ENCODE measurements around the gene GPC6.
A peak's percentile ranks its signal among the peaks of the same experiment; 100 is the strongest.

GPC6 gene

DNA sequence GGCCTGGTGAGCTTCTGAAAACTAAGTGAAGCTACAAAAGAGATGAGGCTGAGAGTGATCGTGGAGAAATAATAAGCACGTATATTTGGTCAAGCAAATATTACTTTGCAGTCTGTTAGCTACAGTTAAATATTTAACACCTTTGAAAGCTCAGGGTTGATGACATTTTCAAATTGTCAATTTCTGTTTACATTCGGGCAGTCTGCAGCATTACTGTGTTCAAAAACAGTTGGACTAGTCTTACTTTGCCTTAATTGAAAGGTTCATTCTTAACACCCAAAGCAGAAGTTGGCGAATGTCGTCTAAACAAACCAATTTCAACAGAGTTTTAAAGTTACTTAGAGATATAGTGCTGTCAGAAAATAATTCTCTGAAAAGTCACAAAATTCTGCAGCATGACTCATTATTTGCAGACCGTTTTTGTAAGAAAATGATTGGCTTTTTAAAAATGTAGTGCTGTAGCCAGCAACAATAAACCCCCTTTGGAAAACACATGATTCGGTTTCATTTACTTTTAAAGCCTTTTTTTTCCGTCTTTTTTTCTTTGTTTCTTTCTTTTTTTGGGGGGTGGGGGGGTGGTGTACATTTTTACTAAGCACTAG, 549.0 kb downstream of the GPC6 start:
- DNase-seq (ENCODE audit: low read depth), result peak; percentile 60

DNA sequence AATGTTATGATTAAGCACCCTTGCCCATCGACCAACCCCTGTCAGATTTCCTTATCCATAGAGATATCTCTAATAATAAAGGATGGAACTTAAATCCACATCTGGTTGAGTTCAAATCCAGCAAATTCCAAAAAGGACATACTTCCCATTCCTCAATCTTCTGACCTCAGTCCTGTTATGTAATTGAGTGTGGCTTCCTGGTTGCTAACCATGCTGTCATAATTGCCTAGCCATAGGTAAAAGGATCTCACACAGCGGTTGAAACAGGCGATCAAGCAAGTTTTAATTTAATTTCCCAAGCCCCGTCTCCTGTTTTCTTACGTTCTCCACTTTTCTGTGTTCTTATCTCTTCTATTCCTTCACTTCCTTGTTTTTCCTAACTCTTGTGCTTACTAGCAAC, 550.3 kb downstream of the GPC6 start:
- DNase-seq (ENCODE audit: low read depth), result peak; percentile 24

DNA sequence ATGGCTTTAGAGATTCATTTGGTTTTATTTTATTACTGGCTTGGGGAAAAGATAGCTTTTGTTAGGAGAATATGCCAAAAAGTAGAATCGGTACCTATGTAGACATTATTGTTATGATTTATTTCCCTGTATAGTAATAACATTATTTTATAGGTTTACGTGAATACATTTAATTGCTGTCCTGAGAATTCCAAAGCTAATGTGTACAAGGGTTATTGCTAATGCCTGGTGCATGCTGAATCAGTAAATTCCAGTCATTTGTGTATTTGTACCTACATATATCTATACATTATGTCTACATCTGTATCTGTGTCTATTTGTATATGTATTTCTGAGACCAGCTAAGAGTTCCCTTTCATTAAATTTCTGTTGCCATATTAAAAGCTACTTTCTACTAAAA, 550.9 kb downstream of the GPC6 start:
- DNase-seq (ENCODE audit: low read depth), result no peak

DNA sequence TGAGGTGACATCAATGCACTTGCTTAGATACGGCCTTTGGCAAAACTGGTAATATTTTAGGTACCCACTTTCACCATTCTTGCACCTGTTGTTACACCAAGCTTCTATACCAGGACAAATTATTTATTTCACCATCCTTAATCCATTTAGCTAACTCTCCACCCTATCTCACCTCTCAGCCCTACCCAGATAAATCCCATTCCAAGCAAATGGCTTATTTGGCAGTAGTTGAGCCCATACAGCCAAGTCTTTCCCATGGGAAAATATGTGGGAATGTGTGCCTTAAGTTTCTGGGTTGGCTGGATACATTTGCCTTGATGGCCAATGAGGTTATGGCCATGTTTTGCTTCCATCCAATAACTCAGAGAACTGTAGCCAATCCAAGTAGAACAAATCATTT, 551.9 kb downstream of the GPC6 start:
- no peak for DNase-seq (ENCODE audit: low read depth)

DNA sequence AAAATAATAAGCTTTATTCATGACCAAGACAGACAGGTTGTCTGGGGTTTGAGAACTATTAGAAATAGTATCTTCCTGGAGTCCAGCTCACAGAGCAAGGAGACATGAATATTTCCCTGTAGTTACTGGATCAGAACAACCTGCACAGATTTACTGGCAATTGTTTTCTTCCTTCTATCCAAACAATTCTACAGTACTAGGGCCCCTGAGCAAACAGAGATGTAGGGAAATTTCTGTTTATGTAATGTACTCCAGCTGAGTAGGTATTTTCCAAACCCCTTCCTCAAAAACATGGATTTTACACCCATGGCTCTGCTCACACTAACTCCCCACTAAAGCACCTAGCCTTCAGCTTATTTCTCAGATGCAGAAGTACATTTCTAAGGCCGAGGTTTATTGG, 557.6 kb downstream of the GPC6 start:
- DNase-seq (ENCODE audit: low read depth), result no peak

DNA sequence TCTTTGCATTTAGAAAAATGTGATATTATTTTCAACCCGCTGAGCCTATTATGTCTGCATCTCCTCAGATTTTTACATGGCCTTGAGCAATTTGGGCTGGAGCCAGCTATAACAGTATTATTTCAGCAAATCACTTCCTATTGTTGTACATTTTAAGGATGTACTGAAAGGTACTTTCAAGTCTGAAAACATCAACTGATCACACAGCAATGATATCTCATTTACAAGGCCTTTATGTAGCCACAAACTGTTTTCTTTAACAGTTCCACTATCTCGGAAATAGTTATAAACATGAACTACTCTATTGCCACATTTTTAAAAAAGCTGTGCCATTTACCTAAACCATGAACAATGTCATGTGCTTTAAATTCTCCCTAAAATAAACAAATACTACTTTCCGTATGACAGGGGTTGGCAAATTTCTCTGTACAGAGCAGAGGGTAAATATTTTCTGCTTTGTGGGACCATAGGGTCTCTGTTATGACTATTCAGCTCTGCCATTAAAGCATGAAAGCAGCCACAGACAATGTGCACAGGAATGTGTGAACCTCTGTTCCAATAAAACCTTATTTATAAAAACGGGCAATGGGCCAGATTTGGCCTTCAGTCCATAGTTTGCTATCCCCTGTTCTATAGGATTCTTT, 560.4 kb downstream of the GPC6 start:
- DNase-seq (ENCODE audit: low read depth), result no peak

DNA sequence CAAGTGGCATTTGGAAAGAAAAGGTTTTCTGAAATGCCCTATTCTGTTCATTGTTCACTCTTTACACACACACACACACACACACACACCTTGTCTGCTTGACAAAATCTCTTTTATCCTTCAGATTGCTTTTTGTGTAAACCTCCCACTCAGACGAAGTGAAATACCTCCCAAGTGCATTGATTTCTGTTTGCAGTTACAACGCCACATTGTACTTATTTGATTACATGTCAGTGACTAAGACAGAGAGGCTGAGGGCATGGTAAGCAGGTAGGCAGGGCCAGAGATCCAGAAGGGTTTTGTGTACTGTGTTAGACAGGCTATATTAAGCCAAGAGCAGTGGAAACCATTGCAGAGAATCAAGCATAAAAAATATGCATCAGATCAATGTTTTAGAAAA, 561.8 kb downstream of the GPC6 start:
- DNase-seq (ENCODE audit: low read depth), result no peak

DNA sequence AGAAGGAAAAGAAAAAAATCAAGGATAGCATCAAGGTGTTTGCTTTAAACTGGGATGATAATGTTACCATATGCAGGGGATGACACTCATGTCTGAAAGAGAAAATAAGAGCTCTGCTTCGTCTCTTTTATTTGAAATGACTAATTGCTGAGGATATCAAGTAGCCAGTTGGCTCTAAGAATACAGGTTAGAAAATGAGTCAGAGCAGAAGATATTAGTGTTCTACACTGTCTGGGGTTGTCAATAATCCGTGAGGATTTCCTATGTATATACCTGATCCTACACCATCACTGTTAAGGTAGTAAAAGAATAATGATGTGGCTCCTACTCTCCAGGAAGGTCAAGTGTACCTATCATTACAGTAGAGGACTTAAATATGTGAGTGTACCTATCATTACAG, 562.5 kb downstream of the GPC6 start:
- no peak for DNase-seq (ENCODE audit: low read depth)

DNA sequence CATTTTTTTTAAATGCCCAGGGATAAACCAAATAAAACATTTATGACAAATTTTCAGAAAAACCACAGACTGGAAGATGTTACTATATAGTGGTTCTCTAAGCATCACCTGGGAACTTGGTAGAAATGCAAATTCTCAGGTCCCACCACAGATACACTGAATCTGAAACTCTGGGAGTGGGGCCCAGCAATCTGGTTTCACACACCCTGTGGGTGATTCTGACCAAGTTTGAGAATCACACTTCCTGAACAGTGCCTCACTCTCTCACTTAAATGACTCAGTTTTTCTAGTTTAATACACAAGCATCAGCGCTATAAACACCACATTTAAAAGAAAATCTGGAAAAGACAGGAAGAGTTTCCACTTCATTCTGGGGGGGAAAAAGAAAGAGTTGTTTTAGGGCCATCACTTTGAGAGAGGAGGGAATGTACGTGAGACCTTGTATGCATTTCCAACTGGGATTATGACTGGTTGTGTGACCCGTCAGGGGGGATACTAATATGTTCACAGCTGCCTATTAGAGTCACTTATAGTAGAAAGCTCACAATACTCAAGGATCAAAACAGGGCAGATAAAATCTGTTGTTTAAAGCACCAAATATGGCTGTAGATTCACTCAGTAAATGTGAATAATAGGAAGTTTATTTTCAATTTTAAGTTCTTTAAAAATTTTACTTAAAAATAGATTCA, 567.7 kb downstream of the GPC6 start:
- no peak for DNase-seq (ENCODE audit: low read depth)

DNA sequence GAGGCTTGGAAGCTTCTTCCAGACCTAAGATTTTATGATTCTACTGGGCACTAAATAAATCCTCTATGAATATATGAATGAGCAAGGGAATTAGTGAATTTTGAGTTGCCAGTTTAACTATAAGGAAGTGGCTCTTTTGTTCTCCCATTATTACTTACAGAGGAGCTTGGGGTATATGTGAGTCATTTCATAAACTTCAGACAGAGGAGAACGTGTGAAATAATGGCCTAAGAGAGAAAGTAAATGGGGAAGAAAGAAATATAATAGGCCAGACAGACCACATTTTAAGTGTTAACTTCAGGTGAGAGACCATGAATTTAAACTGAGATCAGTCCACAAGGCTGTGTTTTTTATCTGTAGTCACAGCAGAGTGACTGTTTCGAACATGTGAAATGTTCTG, 570.9 kb downstream of the GPC6 start:
- no peak for DNase-seq (ENCODE audit: low read depth)

DNA sequence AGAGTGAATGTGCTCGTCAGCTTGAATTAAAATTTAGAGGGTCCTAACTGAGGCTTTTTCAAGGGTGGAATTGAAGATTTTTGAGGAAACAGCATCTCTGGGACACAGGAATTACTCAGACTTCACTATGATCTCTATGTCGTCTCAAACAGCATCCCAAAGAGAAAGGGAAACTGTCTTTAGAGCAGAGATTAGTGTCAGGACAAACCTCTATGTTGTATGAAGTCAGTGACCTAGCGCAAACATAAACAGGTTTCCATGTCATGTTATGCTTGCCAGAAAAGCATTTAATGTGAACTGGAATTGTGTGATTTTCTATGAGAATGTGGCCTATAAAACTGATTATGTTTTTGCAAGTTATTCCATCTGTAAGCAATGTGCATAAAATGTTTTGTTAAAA, 573.7 kb downstream of the GPC6 start:
- no peak for DNase-seq (ENCODE audit: low read depth)

DNA sequence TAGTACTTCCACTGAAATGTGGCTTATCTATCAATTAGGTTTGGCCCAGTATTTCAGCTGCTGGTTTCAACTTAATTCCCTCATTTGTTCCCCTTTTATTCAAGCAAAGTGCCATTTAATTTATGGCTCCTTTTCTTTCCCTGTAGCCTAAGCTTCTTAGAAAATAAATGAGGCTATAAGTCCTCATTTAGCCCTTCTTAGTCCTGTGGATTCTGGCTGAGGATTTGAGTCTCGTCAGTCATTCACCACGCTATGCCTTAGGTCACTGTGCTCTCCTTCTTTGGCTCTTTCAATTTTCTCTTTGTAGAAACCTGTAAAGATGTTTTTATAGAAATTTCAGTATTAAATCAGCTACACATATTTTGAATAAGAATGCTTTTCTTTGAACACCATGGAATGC, 579.1 kb downstream of the GPC6 start:
- DNase-seq (ENCODE audit: low read depth), result no peak

DNA sequence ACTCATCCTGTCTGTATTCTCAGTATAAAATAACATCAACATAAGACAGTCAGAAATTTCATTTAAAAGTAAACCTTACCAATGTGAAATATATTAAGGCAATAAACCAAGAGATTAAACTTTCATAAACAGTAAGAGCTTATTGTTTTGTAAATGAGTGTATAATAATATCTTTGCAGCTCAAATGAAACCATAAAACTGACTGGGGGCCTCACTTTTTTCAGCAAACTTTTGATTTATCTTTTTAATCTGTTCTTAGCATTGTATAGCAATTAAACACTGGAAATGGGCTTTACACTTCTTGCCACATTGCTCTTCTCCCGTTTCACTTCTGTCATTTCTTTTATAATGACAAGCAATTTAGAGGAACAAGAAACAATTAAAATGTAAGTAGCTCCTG, 580.3 kb downstream of the GPC6 start:
- DNase-seq (ENCODE audit: low read depth), result no peak

DNA sequence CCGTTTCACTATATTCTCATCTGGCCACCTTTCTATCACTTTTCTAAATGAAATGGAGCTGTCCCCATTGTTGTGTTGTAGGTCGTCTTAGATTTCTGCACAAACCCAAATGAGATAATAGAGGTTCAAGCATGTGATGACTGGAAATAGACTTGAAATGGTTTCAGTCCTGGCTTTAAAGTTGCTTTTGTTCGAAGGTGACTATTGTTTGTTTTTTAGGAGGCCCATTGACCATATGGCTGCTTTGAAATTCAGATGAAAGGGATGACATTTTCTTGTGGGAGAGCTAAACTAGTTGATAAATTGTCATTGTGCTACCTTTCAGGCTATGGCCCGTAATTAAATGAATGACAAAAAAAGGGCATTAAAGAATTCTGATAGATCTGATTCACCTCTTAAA, 583.7 kb downstream of the GPC6 start:
- DNase-seq (ENCODE audit: low read depth), result no peak

DNA sequence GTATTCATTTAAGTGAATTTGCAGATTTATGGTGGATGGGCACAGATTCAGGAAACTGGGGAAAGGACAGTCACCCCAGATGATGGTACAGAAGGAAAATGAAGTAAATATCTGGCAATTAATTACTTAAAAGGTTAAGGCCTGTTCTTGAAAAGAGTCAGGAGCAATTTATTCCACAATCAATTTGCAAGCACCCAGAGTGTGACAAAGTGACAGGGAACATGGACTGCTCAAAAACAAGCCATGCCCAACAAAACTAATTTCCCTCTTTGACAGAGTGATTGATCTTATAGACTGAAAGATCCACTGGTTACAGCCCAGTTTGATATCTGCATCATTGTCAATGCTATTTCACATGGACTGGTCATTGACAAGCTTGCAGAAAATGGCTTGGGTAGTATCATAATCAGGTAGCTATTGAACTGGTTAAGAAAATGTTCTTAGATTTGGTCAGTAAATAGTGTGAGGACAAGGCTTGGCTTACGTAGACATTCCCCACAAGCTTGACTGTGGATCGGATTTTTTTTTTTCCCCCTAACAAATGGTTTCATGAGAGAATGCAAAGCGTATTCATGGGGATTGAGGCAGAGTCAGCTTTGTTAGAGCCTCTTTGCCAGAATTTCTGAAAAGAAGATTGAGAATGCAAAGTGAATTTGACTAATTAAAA, 584.6 kb downstream of the GPC6 start:
- no peak for DNase-seq (ENCODE audit: low read depth)

DNA sequence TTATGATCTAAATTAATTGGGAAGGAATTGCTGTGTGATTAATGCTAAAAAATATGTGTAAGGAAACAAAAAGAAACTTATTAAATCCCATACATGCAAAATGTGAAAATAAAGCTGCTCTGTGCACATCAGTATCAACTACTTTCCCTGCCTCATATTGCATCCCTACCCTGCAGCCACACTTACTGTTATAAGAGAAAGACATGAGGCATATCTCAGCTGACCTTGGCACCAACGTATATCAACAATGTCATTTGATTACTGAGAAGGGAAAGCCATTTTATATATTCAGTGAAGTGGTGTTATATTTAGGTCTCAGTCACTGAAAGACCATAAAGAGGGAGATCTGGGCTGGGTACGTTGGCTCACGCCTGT, 585.1 kb downstream of the GPC6 start:
- no peak for DNase-seq (ENCODE audit: low read depth)

DNA sequence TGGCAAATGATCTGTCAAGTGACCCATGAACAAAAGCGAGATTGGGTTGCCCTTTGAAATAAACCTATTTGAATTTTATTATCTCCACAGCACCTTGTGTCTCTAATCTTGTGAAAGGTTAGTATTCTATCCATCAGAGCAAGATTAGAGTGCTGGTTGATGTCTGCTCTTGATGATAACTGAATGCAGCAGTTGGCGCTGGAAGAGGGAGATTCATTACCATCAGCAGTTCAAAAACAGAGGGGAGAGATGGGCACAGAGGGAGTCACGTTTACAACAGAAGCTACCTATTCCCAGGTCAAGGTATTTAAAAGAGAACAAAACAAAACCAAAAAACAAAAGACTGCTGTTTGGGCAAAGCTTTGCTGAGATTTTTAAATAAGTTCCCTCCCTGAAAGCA, 588.1 kb downstream of the GPC6 start:
- DNase-seq (ENCODE audit: low read depth), result no peak

DNA sequence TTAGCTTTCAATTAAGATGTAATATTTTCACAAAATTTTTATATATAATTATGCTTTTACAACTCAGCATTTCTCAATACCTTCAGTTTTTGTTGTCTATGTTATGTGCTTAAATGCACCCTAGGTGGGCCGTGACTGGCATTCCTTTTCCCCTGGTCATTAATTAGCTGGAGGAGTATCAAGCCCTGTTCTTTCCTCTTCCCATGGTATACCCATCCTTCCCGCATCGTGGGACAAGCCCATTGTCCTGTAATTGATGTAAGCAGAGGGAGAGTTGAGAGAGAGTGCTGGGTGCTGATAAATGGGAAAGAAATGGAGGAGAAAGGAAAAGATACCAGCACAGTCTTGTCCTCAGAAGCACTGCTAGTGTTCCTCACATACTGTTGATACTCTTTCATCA, 591.7 kb downstream of the GPC6 start:
- DNase-seq (ENCODE audit: low read depth), result no peak

DNA sequence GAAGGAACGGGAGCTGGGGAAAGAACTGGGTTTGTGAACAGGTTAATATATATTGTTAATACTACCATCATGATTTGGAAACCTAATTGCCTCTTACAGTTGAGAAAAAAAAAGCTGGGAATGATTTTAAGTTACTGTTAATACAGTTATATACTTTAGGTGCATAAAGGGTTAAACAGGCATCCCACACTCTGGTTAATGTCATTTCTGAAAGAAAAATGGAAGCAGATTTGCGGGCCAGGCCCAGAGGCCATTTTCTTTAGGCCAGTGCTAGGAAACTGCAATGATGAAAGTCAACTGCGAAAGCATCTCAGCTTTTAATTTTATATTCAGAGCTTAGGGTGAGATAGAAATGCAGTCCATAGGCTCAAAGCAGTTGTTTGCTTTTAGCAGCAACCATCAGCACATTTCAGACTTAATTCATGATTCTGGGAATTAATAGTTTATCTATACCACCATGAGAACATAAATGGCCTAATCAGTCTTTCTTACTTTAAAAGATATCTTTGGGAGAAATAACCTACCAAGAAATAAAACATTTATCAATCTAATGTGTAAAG, 592.8 kb downstream of the GPC6 start:
- no peak for DNase-seq (ENCODE audit: low read depth)

DNA sequence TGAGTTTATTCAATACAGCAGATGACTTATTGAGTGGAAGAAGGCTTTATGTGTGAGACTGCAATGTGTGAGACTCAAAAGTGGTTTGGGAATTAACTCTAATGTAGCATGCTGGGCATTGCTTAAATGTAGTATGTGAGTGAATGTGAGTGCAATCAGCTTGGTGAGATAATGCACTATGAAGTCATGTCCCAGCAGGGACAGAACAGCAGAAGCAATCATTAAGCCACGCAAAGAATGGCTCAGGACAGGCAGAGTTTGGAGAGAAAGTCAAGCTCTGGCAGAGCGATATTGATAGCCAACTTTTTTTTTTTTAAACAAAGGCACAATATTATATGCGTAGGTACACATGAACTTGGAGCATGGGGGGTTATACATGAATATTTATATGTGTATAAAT, 597.7 kb downstream of the GPC6 start:
- DNase-seq (ENCODE audit: low read depth), result no peak

DNA sequence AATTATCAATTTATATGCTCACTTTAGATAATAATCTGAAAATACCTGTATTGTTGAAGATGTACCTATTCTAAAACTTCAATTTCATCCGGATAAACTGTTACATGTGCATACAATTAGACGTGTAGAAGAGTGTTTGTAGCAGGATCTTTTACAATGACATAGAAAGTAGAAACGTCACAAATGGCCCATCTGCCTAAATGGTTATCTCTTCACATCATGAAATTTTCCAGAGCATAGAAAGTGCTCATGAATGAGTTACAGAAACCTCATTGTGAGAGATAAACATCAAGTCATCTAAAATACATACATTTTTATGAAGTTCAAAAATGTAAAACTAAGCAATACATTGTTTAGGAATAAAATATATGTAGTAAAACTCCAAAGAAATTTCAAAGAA, 607.4 kb downstream of the GPC6 start:
- DNase-seq (ENCODE audit: low read depth), result no peak

DNA sequence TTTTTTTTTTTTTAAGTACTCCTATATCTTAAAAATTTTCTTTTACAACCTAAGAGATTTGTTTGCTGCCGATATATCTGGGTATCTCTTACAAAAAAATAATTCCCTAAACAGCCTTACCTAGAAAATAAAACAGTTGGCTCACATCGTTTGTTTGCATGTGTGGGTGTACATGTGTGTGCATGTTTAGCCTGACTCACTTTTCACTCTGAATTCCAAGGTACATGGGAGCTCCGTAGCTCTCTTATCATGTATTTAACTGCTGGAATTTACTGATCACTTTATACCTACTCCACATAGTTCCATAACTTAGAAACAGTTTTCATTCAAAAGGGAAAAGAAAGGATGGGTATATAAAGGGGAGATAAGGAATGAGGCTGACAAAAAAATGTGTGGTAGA, 616.5 kb downstream of the GPC6 start:
- DNase-seq (ENCODE audit: low read depth), result no peak

DNA sequence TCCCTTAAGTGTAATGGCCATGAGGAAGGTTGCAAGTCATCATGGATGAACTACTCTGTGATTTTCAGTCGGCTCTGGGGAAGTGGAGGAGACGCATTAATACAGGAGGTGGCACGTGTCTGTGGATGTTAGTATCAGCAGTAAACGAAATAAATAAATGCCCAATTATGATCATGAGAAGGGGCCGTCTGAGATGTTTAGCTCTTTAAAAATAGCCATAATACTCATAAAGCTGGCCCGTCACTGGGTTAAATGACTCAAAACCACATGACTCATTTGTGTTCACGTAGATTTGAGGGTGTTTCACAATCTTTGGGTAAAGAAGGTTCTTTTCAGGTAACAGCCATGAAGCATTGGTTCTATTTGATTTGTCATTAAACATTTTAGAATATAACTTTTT, 620.6 kb downstream of the GPC6 start:
- peak; percentile 24 for DNase-seq (ENCODE audit: low read depth)

Measured in fibroblast of gingiva (primary cell).